Astrocyte of the cerebellum (primary cell): ENCODE measurements around the gene DUOXA1.

ENCODE experiments used
- DNase-seq: peaks from one replicate; pipeline ENCODE4 v3.0.0-alpha.2; 2011; ENCODE audit warnings: low read depth
- H3K4me3 ChIP-seq: 2 replicates; pipeline ENCODE4 v1.5.1; 2011; ENCODE audit warnings: mild to moderate bottlenecking, low read depth, low read length, moderate library complexity
- in situ Hi-C: cut with HindIII; loops from 2 replicates; pipeline ENCODE4 v1.10.0; 2017; ENCODE audit warnings: low sequenced_read_pairs
- TF ChIP-seq, protein P1 (sequence below): IDR thresholded peaks from 2 replicates; pipeline ENCODE4 v1.5.1; 2012; ENCODE audit warnings: low read length, low read depth, moderate library complexity, mild to moderate bottlenecking; ENCODE audit errors: missing control alignments

Gene DUOXA1

DNA sequence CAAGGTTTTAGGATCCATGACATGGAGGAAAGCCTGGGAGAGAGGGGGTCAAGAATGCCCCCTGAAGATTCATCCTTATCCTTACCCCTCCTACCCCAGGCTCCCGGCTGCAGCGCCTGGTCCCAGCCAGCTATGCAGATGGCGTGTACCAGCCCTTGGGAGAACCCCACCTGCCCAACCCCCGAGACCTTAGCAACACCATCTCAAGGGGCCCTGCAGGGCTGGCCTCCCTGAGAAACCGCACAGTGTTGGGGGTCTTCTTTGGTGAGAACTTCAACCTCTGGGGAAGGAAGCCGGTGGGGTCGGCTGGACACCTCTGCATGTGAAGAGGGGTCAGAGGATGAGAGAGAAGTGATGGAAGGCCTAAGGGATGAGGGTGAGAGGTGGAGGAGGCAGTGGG is 4.4 kb upstream of the DUOXA1 start:
- in situ Hi-C loops = no loop called here
- no peak for DNase-seq
- H3K4me3 ChIP-seq = no peak overlapping the region
- TF ChIP-seq, protein P1, sequence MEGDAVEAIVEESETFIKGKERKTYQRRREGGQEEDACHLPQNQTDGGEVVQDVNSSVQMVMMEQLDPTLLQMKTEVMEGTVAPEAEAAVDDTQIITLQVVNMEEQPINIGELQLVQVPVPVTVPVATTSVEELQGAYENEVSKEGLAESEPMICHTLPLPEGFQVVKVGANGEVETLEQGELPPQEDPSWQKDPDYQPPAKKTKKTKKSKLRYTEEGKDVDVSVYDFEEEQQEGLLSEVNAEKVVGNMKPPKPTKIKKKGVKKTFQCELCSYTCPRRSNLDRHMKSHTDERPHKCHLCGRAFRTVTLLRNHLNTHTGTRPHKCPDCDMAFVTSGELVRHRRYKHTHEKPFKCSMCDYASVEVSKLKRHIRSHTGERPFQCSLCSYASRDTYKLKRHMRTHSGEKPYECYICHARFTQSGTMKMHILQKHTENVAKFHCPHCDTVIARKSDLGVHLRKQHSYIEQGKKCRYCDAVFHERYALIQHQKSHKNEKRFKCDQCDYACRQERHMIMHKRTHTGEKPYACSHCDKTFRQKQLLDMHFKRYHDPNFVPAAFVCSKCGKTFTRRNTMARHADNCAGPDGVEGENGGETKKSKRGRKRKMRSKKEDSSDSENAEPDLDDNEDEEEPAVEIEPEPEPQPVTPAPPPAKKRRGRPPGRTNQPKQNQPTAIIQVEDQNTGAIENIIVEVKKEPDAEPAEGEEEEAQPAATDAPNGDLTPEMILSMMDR = no peak

DNA sequence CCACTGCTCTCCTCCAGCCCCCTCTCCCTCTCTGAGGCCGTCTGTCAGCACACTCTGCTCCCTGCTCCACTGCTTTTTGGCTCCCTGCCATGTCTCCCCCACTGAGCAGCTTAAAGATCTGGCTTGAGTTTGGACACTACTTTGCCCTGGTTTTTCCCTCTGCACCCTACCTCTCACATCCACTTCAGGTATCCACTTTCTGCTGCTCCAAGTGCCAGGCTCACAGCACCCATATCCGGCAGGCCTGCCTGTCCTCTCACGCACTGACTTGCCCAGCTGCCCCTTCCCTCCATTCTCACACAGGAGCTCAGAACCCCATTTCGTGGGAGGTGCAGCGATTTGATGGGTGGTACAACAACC is 3.9 kb upstream of the DUOXA1 start:
- no peak for DNase-seq

DNA sequence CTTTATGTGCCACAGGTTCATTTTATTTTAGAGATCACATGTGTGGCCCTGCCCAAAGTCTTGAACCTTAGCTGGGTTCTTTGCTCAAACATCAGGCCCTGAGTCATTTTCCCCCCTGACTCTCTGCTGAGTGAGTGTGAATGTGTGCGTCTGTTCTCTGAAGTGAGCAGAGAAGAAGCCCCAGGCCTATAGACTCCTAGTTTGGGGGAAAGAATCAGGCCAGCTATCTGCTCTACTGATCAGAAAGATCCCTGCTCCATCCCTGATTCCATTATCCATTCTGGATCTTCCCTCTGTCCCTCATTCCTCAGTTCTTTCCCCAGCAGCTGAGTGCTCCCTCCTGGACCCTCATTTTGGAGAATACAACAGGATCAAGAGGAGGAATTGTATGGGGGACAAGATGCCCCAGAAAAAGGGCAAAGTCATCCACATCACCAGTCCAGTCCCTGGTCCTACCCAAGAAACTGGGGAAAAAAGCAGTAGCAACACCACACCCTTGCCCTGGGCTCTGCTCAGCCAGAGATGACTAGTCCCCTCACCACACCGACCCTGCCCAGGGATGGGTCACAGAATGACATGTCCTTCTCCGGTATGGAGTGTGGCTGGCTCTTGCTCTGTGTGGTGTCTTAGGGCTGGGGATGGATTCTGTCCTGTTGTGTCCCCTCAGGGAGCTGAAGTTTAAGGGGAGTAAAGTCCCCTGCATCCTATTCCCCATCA is 3.3 kb upstream of the DUOXA1 start:
- H3K4me3 ChIP-seq = no peak overlapping the region
- in situ Hi-C loops = no loop called here
- TF ChIP-seq, protein P1 = no peak
- DNase-seq = no peak

More for the DNA sequence above, 3.9 kb upstream of the DUOXA1 start:
- TF ChIP-seq, protein P1 = no peak
- no peak overlapping the region for H3K4me3 ChIP-seq
- in situ Hi-C loops = no loop called here

DNA sequence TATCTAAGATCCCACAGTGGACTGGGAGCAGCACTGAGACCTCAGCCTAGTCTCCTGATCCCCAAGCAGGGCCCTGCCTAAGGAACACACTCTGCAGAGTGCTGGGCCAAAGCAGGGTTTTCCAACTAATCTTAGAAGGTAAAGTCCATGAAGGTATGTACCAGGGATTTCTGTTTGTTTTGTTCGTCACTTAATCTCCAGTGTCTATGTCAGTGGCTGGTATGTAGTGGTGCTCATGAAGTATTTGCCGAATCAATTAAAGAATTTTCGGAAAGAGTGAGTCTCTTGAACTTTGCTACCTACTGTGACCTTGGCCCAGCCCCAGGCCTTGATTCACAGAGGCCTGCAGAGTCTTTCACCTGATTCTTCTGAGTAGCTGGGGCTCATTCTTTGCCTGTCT is 1.8 kb upstream of the DUOXA1 start:
- no peak for DNase-seq
- TF ChIP-seq, protein P1 = no peak
- in situ Hi-C loops = no loop called here

DNA sequence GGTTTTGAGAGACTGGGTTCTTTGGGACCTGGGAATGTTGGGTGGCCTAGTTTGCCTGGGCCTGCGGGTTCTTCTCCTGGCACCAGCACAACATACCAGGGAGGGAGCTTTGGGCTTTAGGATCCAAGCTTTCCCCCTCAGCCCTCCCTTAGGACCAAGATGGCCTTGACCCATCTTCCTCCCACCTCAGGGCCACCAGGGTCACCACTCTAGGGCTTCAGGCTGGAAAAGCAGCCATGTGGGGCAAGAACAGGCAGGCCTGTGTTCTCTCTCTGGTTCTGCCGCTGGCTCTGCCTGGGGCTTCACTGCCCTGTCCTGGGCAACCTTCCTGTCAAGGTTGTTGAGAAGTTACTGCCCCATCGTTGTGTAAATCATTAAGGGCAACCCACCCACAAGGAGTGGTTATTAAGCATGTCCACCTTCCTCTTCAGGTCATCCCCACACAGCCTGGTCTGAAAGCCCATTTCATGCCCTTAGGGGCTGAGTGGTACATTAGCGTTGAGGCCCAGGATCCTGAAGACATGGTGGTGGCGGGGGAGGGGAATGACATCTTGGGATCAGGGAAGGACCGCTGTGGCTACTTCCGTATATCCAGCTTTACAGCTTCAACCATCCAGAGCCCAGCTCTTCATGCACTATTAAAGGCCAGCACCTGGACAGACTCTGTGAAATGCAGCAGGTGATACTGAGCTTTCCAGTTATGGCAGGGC is 767 bp upstream of the DUOXA1 start:
- in situ Hi-C loops = no loop called here
- H3K4me3 ChIP-seq = no peak overlapping the region
- TF ChIP-seq, protein P1 = no peak
- no peak for DNase-seq

More for the DNA sequence above, 1.8 kb upstream of the DUOXA1 start:
- no peak overlapping the region for H3K4me3 ChIP-seq

DNA sequence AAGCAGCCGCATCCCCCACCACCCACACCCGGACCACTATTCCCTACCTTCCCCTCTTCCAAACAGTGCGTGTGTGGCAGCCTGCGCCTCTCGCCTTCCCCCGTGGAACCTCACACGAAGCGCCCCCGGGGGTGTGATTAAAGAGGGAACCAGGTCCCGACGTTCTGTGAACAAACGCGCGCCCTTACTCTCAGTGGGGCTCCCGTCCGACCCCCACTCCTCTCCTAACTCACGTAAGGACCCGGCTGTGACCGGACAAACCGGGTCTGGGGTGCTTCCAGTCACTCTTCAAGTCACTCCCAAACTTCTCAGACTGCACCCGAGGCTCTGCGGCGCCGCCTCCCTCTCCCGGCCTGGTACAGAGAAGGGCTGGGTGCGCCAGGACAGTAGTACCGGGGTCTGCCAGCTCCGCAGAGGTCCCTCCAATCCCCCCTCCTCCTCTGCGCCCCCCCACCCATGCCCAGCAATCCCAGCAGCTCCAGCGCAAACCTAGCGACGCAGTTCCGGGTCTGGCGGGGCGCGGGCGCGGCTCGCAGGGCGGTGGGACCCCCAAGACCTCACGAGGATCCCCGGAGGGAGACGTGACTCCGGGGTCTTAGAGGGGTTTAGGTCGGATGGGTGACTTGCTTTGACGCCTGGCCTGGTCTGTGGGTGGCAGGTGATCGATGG is 574 bp downstream of the DUOXA1 start:
- TF ChIP-seq, protein P1 = no peak
- in situ Hi-C loops = no loop called here

More for the DNA sequence above, 574 bp downstream of the DUOXA1 start:
- H3K4me3 ChIP-seq = no peak overlapping the region
- DNase-seq = no peak
